Measurements from ENCODE around the gene LRCH4.

The LRCH4 gene

GRCh38 chr7:100626055-100626454, 40.1 kb upstream of the LRCH4 start:
- Histone ChIP-seq H3K27ac (no peak overlapping the region), H3K4me3 (peak overlapping the region; percentile 67)
- no peak for DNase-seq (ENCODE audit: low spot score)
- no peak for TF ChIP-seq CTCF (IDR thresholded peaks at IDR 0.05)

GRCh38 chr7:100623951-100624824, 38.3 kb upstream of the LRCH4 start:
- TF ChIP-seq CTCF (IDR thresholded peaks at IDR 0.05): no peak
- no peak overlapping the region for H3K27ac ChIP-seq
- no peak overlapping the region for H3K4me3 ChIP-seq
- no peak for DNase-seq (ENCODE audit: low spot score)

GRCh38 chr7:100621554-100621953, 35.6 kb upstream of the LRCH4 start:
- TF ChIP-seq CTCF (IDR thresholded peaks at IDR 0.05): no peak
- no peak for DNase-seq (ENCODE audit: low spot score)
- Histone ChIP-seq H3K4me3 (no peak overlapping the region), H3K27ac (no peak overlapping the region)

GRCh38 chr7:100620804-100621203, 34.9 kb upstream of the LRCH4 start:
- Histone ChIP-seq H3K4me3 (no peak overlapping the region), H3K27ac (no peak overlapping the region)
- TF ChIP-seq CTCF (IDR thresholded peaks at IDR 0.05): no peak
- DNase-seq (ENCODE audit: low spot score): no peak

- no peak for TF ChIP-seq CTCF (IDR thresholded peaks at IDR 0.05)
- no peak for DNase-seq (ENCODE audit: low spot score)
- H3K4me3 ChIP-seq: no peak overlapping the region
- H3K27ac ChIP-seq: no peak overlapping the region
Observed at GRCh38 chr7:100620239-100620638, 34.3 kb upstream of the LRCH4 start.

- Histone ChIP-seq H3K4me3 (no peak overlapping the region), H3K27ac (no peak overlapping the region)
- TF ChIP-seq CTCF (IDR thresholded peaks at IDR 0.05): no peak
- no peak for DNase-seq (ENCODE audit: low spot score)
Observed at GRCh38 chr7:100614308-100614861, 28.5 kb upstream of the LRCH4 start.

Data from coronary artery (tissue), 2 donors.